ENCODE results near the gene C11orf21.
"Not testable (repeated sequence)": the region's sequence is repeated elsewhere in the genome, so short reads cannot be mapped to it uniquely, and the experiment has no call there.

C11orf21 gene

GRCh38 chr11:2301631-2302305 is at the start of gene C11orf21, which contains the start of gene TSPAN32:
TSS of gene C11orf21 (minus strand) at chr11:2301918. CDS start at chr11:2301808, 110 bp downstream.
TSS of gene TSPAN32 (plus strand) at chr11:2302013. CDS start at chr11:2302150, 137 bp downstream.
- no peak for DNase-seq (ENCODE audit: low spot score)

- DNase-seq (ENCODE audit: low spot score) = no peak
Measured at GRCh38 chr11:2348986-2349385, 47.3 kb upstream of the C11orf21 start.

DNA sequence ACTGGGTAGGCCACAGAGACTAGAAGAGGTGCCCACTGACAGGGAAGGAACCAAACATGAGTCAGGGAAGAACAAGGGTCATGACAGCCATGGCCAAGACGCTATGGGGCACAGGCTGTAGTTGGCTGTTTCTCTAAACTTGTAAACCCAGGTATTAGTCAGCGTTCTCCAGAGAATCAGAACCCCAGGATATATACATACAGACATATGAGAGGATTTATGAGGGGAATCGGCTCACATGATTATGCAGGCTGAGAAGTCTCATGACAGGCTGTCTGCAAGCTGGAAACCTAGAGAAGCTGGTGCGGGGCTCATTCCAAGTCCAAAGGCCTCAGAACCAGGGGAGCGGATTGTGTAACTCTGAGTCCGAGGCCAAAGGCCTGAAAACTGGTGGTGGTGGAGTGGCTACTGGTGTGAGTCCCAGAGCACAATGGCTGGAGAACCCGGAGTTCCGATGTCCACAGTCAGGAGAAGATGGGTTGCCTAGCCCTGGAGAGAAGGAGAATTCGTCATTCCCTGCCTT is 45.7 kb upstream of the C11orf21 start:
- no peak for DNase-seq (ENCODE audit: low spot score)

GRCh38 chr11:2346586-2347307 is 45.0 kb upstream of the C11orf21 start:
- no peak for DNase-seq (ENCODE audit: low spot score)

- no peak for DNase-seq (ENCODE audit: low spot score)
Measured at GRCh38 chr11:2346014-2346413, 44.3 kb upstream of the C11orf21 start.

DNA sequence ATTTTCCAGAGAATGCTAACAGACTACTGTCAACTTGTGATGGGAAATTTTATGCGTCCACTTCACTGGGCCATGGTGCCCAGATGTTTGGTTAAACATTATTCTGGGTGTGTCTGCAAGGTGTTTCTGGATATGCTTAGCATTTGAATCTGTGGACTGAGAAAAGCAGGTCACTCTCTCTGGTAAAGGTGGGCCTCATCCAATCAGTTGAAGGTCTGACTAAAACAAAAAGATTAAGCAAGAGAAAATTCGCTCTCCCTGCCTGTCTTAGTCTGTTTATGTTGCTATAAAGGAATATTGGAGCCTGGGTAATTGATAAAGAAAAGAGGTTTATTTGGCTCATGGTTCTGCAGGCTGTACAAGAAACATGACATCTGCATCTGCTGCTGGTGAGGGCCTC is 43.3 kb upstream of the C11orf21 start:
- no peak for DNase-seq (ENCODE audit: low spot score)

- DNase-seq (ENCODE audit: low spot score) = no peak
Measured at GRCh38 chr11:2343502-2343901, 41.8 kb upstream of the C11orf21 start.

DNA sequence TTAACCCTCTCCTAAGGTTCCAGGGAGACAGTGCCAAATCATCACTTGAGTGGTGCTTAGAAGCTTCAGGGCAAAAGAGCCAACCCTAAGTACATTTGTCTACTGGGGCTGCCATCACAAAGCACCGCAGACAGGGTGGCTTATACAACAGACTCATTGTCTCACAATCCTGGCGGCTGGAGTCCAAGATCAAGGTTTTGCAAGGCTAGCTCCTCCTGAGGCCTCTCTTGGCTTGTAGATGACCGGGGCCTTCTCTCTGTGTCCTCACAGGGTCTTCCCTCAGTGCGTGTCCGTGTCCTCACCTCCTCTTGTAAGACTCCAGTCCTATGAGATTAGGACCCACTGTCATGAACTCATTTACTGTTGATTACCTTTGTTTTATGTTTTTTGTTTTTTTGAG is 41.3 kb upstream of the C11orf21 start:
- DNase-seq (ENCODE audit: low spot score) = no peak

- no peak for DNase-seq (ENCODE audit: low spot score)
Measured at GRCh38 chr11:2342557-2342956, 40.8 kb upstream of the C11orf21 start.

DNA sequence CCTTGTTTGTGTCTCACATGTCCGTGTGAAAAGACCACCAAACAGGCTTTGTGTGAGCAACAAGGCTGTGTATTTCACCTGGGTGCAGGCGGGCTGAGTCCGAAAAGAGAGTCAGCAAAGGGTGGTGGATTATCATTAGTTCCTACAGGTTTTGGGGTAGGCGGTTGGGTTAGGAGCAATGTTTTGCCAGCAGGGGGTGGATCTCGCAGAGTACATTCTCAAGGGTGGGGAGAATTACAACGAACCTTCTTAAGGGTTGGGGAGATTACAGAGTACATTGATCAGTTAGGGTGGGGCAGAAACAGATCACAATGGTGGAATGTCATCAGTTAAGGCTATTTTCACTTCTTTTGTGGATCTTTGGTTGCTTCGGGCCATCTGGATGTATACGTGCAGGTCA is 37.0 kb upstream of the C11orf21 start:
- DNase-seq (ENCODE audit: low spot score) = not testable (repeated sequence)

DNA sequence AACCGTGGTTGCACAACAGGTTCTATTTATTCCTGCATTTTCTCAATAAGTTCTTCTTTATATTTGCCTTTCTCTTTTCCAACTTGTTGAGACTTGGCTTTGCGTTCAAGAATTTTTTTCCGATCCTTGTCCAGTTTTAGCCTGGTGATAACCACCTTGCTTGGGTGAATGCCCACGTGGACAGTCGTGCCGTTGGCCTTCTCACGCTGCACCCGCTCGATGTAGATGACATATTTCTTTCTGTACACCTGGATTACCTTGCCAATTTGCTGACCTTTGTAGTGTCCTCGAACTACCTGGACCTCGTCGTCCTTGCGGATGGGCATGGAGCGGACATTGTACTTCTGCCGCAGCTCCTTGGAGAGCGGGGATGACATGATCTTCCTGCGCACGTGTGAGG is 33.6 kb upstream of the C11orf21 start:
- DNase-seq (ENCODE audit: low spot score) = not testable (repeated sequence)

DNA sequence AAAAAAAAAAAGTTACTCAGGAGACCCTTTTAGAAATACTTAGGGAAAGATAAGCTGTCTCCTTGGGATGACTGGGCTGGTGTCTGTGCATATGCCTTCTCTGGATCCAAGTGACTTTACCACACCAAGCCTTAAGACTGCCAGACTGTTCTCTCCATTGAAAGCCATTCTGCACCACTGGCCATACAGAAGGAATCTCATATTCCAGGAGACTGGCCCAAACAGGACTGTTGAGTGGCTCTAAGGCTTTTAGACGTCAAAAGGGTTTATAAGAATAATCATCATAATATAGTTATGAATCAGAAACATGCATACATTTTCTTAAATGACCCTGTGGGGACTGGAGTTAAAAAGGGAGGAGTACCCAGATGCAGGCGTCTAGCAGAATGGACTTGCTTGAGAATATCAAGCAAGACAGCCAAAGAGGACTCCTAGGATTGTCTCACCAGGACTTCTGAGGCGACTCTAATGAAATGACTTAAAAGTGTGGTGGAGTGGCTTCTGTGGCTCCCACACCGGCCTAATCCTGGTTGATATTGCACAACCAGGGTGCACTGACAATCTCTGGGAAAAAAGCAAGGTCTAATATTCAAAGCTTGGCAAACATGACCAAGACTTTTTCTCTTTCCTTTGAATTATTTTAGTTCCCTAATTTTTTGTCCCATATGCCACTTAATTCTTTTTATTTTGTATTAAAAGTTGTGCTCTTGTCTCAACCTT is 31.9 kb upstream of the C11orf21 start:
- DNase-seq (ENCODE audit: low spot score) = not testable (repeated sequence)

DNA sequence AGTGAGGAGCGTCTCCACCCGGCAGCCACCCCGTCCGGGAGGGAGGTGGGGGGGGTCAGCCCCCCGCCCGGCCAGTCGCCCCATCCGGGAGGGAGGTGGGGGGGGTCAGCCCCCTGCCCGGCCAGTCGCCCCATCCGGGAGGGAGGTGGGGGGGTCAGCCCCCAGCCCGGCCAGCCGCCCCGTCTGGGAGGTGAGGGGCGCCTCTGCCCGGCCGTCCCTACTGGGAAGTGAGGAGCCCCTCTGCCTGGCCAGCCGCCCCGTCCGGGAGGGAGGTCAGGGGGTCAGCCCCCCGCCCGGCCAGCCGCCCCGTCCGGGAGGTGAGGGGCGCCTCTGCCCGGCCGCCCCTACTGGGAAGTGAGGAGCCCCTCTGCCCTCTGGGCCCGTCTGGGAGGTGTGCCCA is 30.9 kb upstream of the C11orf21 start:
- not testable (repeated sequence) for DNase-seq (ENCODE audit: low spot score)

DNA sequence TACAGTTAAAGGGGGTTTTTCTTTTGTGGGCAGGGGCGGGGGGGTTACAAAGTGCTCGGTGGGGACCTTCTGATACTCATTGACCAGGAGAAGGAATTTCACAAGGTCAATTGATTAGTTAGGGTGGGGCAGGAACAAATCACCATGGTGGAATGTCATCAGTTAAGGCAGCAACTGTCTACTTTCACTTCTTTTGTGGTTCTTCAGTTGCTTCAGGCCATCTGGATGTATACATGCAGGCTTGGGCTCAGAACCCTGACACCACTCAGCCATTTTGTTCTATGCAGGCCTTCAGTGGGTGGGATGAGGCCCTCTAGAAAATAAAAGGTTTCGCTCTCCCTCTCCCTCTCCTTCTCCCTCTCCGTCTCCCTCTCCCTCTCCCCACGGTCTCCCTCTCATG is 29.7 kb upstream of the C11orf21 start:
- no peak for DNase-seq (ENCODE audit: low spot score)

DNA sequence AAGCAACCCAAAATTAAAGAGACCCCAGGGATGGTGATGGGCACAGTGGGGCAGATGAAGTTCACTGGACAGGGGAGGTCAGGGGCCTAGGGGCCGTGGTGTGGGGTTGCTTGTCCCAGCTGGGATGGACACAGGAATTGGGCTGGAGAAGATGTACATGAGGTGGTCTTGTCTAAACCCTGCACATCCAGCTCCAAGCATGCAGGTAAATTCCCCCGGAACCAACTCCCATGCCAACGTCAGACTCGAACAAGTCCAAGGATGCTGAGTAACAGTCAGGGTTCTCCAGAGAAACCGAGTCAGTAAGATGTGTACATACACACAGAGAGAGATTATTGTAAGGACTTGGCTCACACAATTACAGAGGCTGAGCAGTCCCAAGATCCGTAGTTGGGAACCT is 29.0 kb upstream of the C11orf21 start:
- no peak for DNase-seq (ENCODE audit: low spot score)

DNA sequence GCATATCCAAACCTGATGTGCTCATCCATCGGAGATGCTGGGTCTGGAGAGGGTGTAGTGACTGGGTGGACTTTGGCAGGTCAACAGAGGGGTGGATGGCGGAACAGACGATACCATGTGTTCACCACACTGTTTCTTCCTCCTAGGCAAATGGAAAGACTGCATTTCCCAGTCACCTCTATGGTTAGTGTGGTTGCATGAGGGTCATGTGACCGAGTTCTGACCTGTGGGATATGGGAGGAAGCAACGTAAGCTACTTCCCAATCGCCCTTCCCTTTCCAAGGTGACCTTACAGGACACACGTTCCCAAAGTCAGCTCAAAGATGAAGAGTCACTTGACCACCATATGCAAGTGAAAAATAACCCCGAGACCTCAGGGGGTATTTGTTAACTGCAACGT is 27.8 kb upstream of the C11orf21 start:
- no peak for DNase-seq (ENCODE audit: low spot score)

DNA sequence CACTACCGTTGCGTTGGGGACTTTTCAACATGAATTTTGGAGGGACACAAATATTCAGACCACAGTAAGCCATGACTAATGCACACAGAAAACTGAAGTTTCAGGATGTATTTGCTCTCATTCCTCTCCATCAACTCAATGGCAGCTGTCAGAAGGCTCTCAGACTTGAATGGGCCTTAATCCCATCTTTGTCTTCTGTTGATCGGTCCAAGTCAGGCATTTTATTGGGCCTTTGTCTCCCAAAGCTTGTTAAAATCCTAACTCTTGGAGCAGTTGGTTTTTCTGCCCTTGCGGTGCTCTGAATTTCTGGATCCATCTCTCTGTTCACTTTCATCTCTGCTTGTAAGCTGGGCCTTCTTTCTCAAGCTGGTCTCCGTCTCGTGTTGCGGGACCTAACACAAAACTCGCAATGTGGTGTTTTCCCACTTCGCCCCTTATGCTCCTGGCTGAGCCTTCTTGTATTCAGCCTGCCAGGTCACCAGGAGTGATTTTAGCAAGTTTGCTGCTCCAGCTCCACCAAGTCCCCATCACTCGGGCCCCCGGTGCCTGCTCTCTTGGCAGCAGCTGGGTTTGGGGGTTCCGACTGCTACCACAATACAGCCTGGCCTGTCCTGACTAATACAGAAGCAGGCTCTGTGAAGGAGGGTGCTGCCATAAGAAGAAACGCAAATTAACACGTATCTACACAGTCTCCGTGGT is 27.1 kb upstream of the C11orf21 start:
- no peak for DNase-seq (ENCODE audit: low spot score)

- no peak for DNase-seq (ENCODE audit: low spot score)
Measured at GRCh38 chr11:2328021-2328420, 26.3 kb upstream of the C11orf21 start.

DNA sequence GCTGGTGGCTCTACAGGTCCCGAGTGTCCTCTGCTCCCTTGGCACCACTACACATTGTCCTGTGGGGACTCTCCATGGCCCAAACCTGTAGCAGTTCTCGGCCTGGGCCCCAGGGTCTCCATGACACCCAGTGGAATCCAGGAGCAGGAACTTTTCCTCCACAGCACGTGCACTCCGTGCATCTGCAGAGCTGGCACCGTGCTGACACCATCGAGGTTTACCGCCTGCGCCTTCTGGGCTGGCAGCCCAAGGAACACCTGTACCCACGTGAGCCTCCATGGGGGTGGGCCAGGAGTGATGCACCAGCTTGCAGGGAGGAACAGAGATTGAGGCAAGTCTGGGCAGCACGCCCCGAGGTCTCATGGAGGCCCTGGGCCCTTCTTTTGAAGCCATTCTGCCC is 25.3 kb upstream of the C11orf21 start:
- no peak for DNase-seq (ENCODE audit: low spot score)

DNA sequence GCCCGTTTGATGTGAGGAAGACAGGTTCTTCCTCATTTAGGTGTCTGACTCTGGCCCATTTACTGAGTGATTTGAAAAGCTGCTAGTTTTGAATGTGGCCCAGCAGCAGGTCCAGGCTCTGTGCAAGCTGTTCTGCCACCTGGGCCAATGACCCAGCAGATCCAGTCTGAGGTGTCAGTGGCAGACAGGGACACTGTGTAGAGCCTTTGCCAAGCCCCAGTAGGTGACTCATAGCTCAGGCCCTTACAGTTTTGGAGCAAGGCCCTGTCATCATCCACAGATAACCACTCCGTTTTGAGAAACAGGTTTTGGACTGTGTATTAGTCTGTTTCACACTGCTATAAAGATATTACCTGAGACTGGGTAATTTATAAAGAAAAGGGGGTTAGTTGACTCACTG is 24.0 kb upstream of the C11orf21 start:
- no peak for DNase-seq (ENCODE audit: low spot score)

DNA sequence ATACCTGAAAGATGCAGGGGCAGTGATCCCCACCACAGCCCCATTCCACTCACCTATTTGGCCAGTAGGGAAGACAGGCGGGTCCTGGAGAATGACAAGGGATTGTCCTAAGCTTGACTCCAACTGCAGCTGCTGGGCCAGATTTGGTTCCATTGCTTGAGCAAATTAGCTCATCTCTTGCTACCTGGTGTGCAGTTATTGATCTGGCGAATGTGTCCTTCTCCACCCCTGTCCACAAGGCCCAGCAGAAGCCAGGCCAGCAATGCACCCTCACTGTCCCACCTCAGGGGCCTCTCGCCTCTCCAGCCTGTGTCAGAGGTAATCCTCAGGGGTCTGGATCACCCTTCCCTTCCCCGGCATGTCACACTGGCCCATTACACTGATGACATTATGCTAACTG is 23.4 kb upstream of the C11orf21 start:
- DNase-seq (ENCODE audit: low spot score) = no peak

GRCh38 chr11:2321311-2321683 is 19.6 kb upstream of the C11orf21 start:
- DNase-seq (ENCODE audit: low spot score) = no peak

All from COLO829 (cell line).